ENCODE data around the gene ALG6. TPM values are rescaled to one million over a fixed set of nuclear protein-coding genes. Genes with fewer than 3 reads are reported as not detected.
"Not testable (repeated sequence)": the region's sequence is repeated elsewhere in the genome, so short reads cannot be mapped to it uniquely, and the experiment has no call there.

ALG6 gene
- total RNA-seq, 1 donor from 2014 or later, result 16.2 TPM

GRCh38 chr1:63328122-63328521 is 39.3 kb upstream of the ALG6 start:
- DNase-seq (ENCODE audit: low read depth, low spot score), result no peak

- no peak for DNase-seq (ENCODE audit: low read depth, low spot score)
Observed at GRCh38 chr1:63328781-63329180, 38.6 kb upstream of the ALG6 start.

GRCh38 chr1:63329621-63330330 is 37.7 kb upstream of the ALG6 start:
- no peak for DNase-seq (ENCODE audit: low read depth, low spot score)

- no peak for DNase-seq (ENCODE audit: low read depth, low spot score)
Observed at GRCh38 chr1:63330331-63330916, 37.0 kb upstream of the ALG6 start.

GRCh38 chr1:63342402-63342801 is 25.0 kb upstream of the ALG6 start:
- no peak for DNase-seq (ENCODE audit: low read depth, low spot score)

- no peak for DNase-seq (ENCODE audit: low read depth, low spot score)
Observed at GRCh38 chr1:63343922-63344321, 23.5 kb upstream of the ALG6 start.

- DNase-seq (ENCODE audit: low read depth, low spot score), result no peak
Observed at GRCh38 chr1:63350320-63350719, 17.1 kb upstream of the ALG6 start.

GRCh38 chr1:63352736-63353135 is 14.7 kb upstream of the ALG6 start:
- DNase-seq (ENCODE audit: low read depth, low spot score), result no peak

GRCh38 chr1:63356234-63356633 is 11.2 kb upstream of the ALG6 start:
- DNase-seq (ENCODE audit: low read depth, low spot score), result not testable (repeated sequence)

- no peak for DNase-seq (ENCODE audit: low read depth, low spot score)
Observed at GRCh38 chr1:63359561-63359960, 7.9 kb upstream of the ALG6 start.

GRCh38 chr1:63362073-63362472 is 5.4 kb upstream of the ALG6 start:
- no peak for DNase-seq (ENCODE audit: low read depth, low spot score)

GRCh38 chr1:63362578-63362977 is 4.8 kb upstream of the ALG6 start:
- no peak for DNase-seq (ENCODE audit: low read depth, low spot score)

GRCh38 chr1:63363014-63363413 is 4.4 kb upstream of the ALG6 start:
- DNase-seq (ENCODE audit: low read depth, low spot score), result no peak

GRCh38 chr1:63366908-63367214 is 566 bp upstream of the ALG6 start:
- no peak for DNase-seq (ENCODE audit: low read depth, low spot score)

GRCh38 chr1:63368131-63368530 is 704 bp downstream of the ALG6 start:
- DNase-seq (ENCODE audit: low read depth, low spot score), result no peak

GRCh38 chr1:63379583-63379982 is 12.2 kb downstream of the ALG6 start:
- no peak for DNase-seq (ENCODE audit: low read depth, low spot score)

GRCh38 chr1:63381741-63382140 is 14.3 kb downstream of the ALG6 start:
- DNase-seq (ENCODE audit: low read depth, low spot score), result no peak

- DNase-seq (ENCODE audit: low read depth, low spot score), result no peak
Observed at GRCh38 chr1:63401945-63402344, 34.5 kb downstream of the ALG6 start.

GRCh38 chr1:63403386-63403785 is 36.0 kb downstream of the ALG6 start:
- DNase-seq (ENCODE audit: low read depth, low spot score), result no peak

- no peak for DNase-seq (ENCODE audit: low read depth, low spot score)
Observed at GRCh38 chr1:63405021-63405420, 37.6 kb downstream of the ALG6 start.

- DNase-seq (ENCODE audit: low read depth, low spot score), result no peak
Observed at GRCh38 chr1:63405987-63406386, 38.6 kb downstream of the ALG6 start.

- no peak for DNase-seq (ENCODE audit: low read depth, low spot score)
Observed at GRCh38 chr1:63407002-63407401, 39.6 kb downstream of the ALG6 start.

- DNase-seq (ENCODE audit: low read depth, low spot score), result no peak
Observed at GRCh38 chr1:63408331-63408730, 40.9 kb downstream of the ALG6 start.

GRCh38 chr1:63411066-63411465 is 43.6 kb downstream of the ALG6 start:
- no peak for DNase-seq (ENCODE audit: low read depth, low spot score)
